ENCODE data around the gene DMRTB1.

The DMRTB1 gene

GRCh38 chr1:53473463-53473862 is 14.3 kb downstream of the DMRTB1 start:
- Histone ChIP-seq H3K27ac (ENCODE audit: low read depth, low read length) (no peak overlapping the region), H3K27me3 (ENCODE audit: control insufficient read depth in 1 of 2, insufficient read depth in 2 of 2, low read length in 2 of 2) (no peaks in the 10 kb centered on the region), H3K36me3 (ENCODE audit: control insufficient read depth in 1 of 2, insufficient read depth in 2 of 2, low read length in 2 of 2) (no peaks in the 10 kb centered on the region), H3K4me1 (ENCODE audit: control insufficient read depth in 1 of 2, insufficient read depth in 2 of 2, low read length in 2 of 2) (no peaks in the 10 kb centered on the region), H3K4me3 (ENCODE audit: low read depth in 1 of 2, low read length in 2 of 2) (no peak overlapping the region), H3K9me3 (ENCODE audit: control insufficient read depth in 1 of 2, low read length in 2 of 2) (no peaks in the 10 kb centered on the region), H3K9ac (ENCODE audit: low read depth in 1 of 2, low read length in 2 of 2) (no peak overlapping the region)

GRCh38 chr1:53475664-53476063 is 16.5 kb downstream of the DMRTB1 start:
- H3K9me3 ChIP-seq (ENCODE audit: control insufficient read depth in 1 of 2, low read length in 2 of 2): no peaks in the 10 kb centered on the region
- no peaks in the 10 kb centered on the region for H3K4me1 ChIP-seq (ENCODE audit: control insufficient read depth in 1 of 2, insufficient read depth in 2 of 2, low read length in 2 of 2)
- no peaks in the 10 kb centered on the region for H3K36me3 ChIP-seq (ENCODE audit: control insufficient read depth in 1 of 2, insufficient read depth in 2 of 2, low read length in 2 of 2)
- H3K27ac ChIP-seq (ENCODE audit: low read depth, low read length): no peak overlapping the region
- no peaks in the 10 kb centered on the region for H3K27me3 ChIP-seq (ENCODE audit: control insufficient read depth in 1 of 2, insufficient read depth in 2 of 2, low read length in 2 of 2)
- no peak overlapping the region for H3K9ac ChIP-seq (ENCODE audit: low read depth in 1 of 2, low read length in 2 of 2)
- no peak overlapping the region for H3K4me3 ChIP-seq (ENCODE audit: low read depth in 1 of 2, low read length in 2 of 2)

GRCh38 chr1:53476579-53476978 is 17.4 kb downstream of the DMRTB1 start:
- no peak overlapping the region for H3K9ac ChIP-seq (ENCODE audit: low read depth in 1 of 2, low read length in 2 of 2)
- no peaks in the 10 kb centered on the region for H3K27me3 ChIP-seq (ENCODE audit: control insufficient read depth in 1 of 2, insufficient read depth in 2 of 2, low read length in 2 of 2)
- no peak overlapping the region for H3K4me3 ChIP-seq (ENCODE audit: low read depth in 1 of 2, low read length in 2 of 2)
- H3K36me3 ChIP-seq (ENCODE audit: control insufficient read depth in 1 of 2, insufficient read depth in 2 of 2, low read length in 2 of 2): no peaks in the 10 kb centered on the region
- H3K4me1 ChIP-seq (ENCODE audit: control insufficient read depth in 1 of 2, insufficient read depth in 2 of 2, low read length in 2 of 2): no peaks in the 10 kb centered on the region
- no peaks in the 10 kb centered on the region for H3K9me3 ChIP-seq (ENCODE audit: control insufficient read depth in 1 of 2, low read length in 2 of 2)
- H3K27ac ChIP-seq (ENCODE audit: low read depth, low read length): no peak overlapping the region

- Histone ChIP-seq H3K36me3 (ENCODE audit: control insufficient read depth in 1 of 2, insufficient read depth in 2 of 2, low read length in 2 of 2) (no peaks in the 10 kb centered on the region), H3K9me3 (ENCODE audit: control insufficient read depth in 1 of 2, low read length in 2 of 2) (no peaks in the 10 kb centered on the region), H3K9ac (ENCODE audit: low read depth in 1 of 2, low read length in 2 of 2) (no peak overlapping the region), H3K4me3 (ENCODE audit: low read depth in 1 of 2, low read length in 2 of 2) (no peak overlapping the region), H3K4me1 (ENCODE audit: control insufficient read depth in 1 of 2, insufficient read depth in 2 of 2, low read length in 2 of 2) (no peaks in the 10 kb centered on the region), H3K27ac (ENCODE audit: low read depth, low read length) (no peak overlapping the region), H3K27me3 (ENCODE audit: control insufficient read depth in 1 of 2, insufficient read depth in 2 of 2, low read length in 2 of 2) (no peaks in the 10 kb centered on the region)
These were observed 18.7 kb downstream of the DMRTB1 start for GRCh38 chr1:53477651-53478501.

- no peak overlapping the region for H3K9ac ChIP-seq (ENCODE audit: low read depth in 1 of 2, low read length in 2 of 2)
- H3K9me3 ChIP-seq (ENCODE audit: control insufficient read depth in 1 of 2, low read length in 2 of 2): no peaks in the 10 kb centered on the region
- no peaks in the 10 kb centered on the region for H3K4me1 ChIP-seq (ENCODE audit: control insufficient read depth in 1 of 2, insufficient read depth in 2 of 2, low read length in 2 of 2)
- no peaks in the 10 kb centered on the region for H3K27me3 ChIP-seq (ENCODE audit: control insufficient read depth in 1 of 2, insufficient read depth in 2 of 2, low read length in 2 of 2)
- H3K36me3 ChIP-seq (ENCODE audit: control insufficient read depth in 1 of 2, insufficient read depth in 2 of 2, low read length in 2 of 2): no peaks in the 10 kb centered on the region
- H3K4me3 ChIP-seq (ENCODE audit: low read depth in 1 of 2, low read length in 2 of 2): no peak overlapping the region
- no peak overlapping the region for H3K27ac ChIP-seq (ENCODE audit: low read depth, low read length)
These were observed 19.3 kb downstream of the DMRTB1 start for GRCh38 chr1:53478502-53478818.

GRCh38 chr1:53480678-53481077 is 21.5 kb downstream of the DMRTB1 start:
- Histone ChIP-seq H3K27ac (ENCODE audit: low read depth, low read length) (no peak overlapping the region), H3K4me1 (ENCODE audit: control insufficient read depth in 1 of 2, insufficient read depth in 2 of 2, low read length in 2 of 2) (no peaks in the 10 kb centered on the region), H3K27me3 (ENCODE audit: control insufficient read depth in 1 of 2, insufficient read depth in 2 of 2, low read length in 2 of 2) (peaks cover 2% of the 10 kb centered on the region in 2 donors), H3K9ac (ENCODE audit: low read depth in 1 of 2, low read length in 2 of 2) (no peak overlapping the region), H3K36me3 (ENCODE audit: control insufficient read depth in 1 of 2, insufficient read depth in 2 of 2, low read length in 2 of 2) (no peaks in the 10 kb centered on the region), H3K4me3 (ENCODE audit: low read depth in 1 of 2, low read length in 2 of 2) (no peak overlapping the region), H3K9me3 (ENCODE audit: control insufficient read depth in 1 of 2, low read length in 2 of 2) (no peaks in the 10 kb centered on the region)

GRCh38 chr1:53481456-53481855 is 22.3 kb downstream of the DMRTB1 start:
- Histone ChIP-seq H3K36me3 (ENCODE audit: control insufficient read depth in 1 of 2, insufficient read depth in 2 of 2, low read length in 2 of 2) (no peaks in the 10 kb centered on the region), H3K9me3 (ENCODE audit: control insufficient read depth in 1 of 2, low read length in 2 of 2) (no peaks in the 10 kb centered on the region), H3K27ac (ENCODE audit: low read depth, low read length) (no peak overlapping the region), H3K4me3 (ENCODE audit: low read depth in 1 of 2, low read length in 2 of 2) (no peak overlapping the region), H3K9ac (ENCODE audit: low read depth in 1 of 2, low read length in 2 of 2) (no peak overlapping the region), H3K27me3 (ENCODE audit: control insufficient read depth in 1 of 2, insufficient read depth in 2 of 2, low read length in 2 of 2) (peaks cover 4 to 7% of the 10 kb centered on the region in 2 donors), H3K4me1 (ENCODE audit: control insufficient read depth in 1 of 2, insufficient read depth in 2 of 2, low read length in 2 of 2) (no peaks in the 10 kb centered on the region)

GRCh38 chr1:53482441-53483153 is 23.4 kb downstream of the DMRTB1 start:
- H3K9ac ChIP-seq (ENCODE audit: low read depth in 1 of 2, low read length in 2 of 2): no peak overlapping the region
- no peaks in the 10 kb centered on the region for H3K4me1 ChIP-seq (ENCODE audit: control insufficient read depth in 1 of 2, insufficient read depth in 2 of 2, low read length in 2 of 2)
- no peak overlapping the region for H3K4me3 ChIP-seq (ENCODE audit: low read depth in 1 of 2, low read length in 2 of 2)
- no peaks in the 10 kb centered on the region for H3K36me3 ChIP-seq (ENCODE audit: control insufficient read depth in 1 of 2, insufficient read depth in 2 of 2, low read length in 2 of 2)
- H3K27me3 ChIP-seq (ENCODE audit: control insufficient read depth in 1 of 2, insufficient read depth in 2 of 2, low read length in 2 of 2): peaks cover 7 to 13% of the 10 kb centered on the region in 2 donors
- H3K27ac ChIP-seq (ENCODE audit: low read depth, low read length): no peak overlapping the region
- H3K9me3 ChIP-seq (ENCODE audit: control insufficient read depth in 1 of 2, low read length in 2 of 2): no peaks in the 10 kb centered on the region

GRCh38 chr1:53483170-53483569 is 24.0 kb downstream of the DMRTB1 start:
- H3K27ac ChIP-seq (ENCODE audit: low read depth, low read length): no peak overlapping the region
- H3K9me3 ChIP-seq (ENCODE audit: control insufficient read depth in 1 of 2, low read length in 2 of 2): no peaks in the 10 kb centered on the region
- H3K27me3 ChIP-seq (ENCODE audit: control insufficient read depth in 1 of 2, insufficient read depth in 2 of 2, low read length in 2 of 2): peaks cover 7 to 14% of the 10 kb centered on the region in 2 donors
- H3K4me3 ChIP-seq (ENCODE audit: low read depth in 1 of 2, low read length in 2 of 2): no peak overlapping the region
- H3K36me3 ChIP-seq (ENCODE audit: control insufficient read depth in 1 of 2, insufficient read depth in 2 of 2, low read length in 2 of 2): no peaks in the 10 kb centered on the region
- H3K9ac ChIP-seq (ENCODE audit: low read depth in 1 of 2, low read length in 2 of 2): no peak overlapping the region
- H3K4me1 ChIP-seq (ENCODE audit: control insufficient read depth in 1 of 2, insufficient read depth in 2 of 2, low read length in 2 of 2): no peaks in the 10 kb centered on the region

GRCh38 chr1:53483656-53484055 is 24.5 kb downstream of the DMRTB1 start:
- Histone ChIP-seq H3K36me3 (ENCODE audit: control insufficient read depth in 1 of 2, insufficient read depth in 2 of 2, low read length in 2 of 2) (no peaks in the 10 kb centered on the region), H3K4me1 (ENCODE audit: control insufficient read depth in 1 of 2, insufficient read depth in 2 of 2, low read length in 2 of 2) (no peaks in the 10 kb centered on the region), H3K27me3 (ENCODE audit: control insufficient read depth in 1 of 2, insufficient read depth in 2 of 2, low read length in 2 of 2) (peaks cover 7 to 14% of the 10 kb centered on the region in 2 donors), H3K9ac (ENCODE audit: low read depth in 1 of 2, low read length in 2 of 2) (no peak overlapping the region), H3K9me3 (ENCODE audit: control insufficient read depth in 1 of 2, low read length in 2 of 2) (no peaks in the 10 kb centered on the region), H3K4me3 (ENCODE audit: low read depth in 1 of 2, low read length in 2 of 2) (no peak overlapping the region), H3K27ac (ENCODE audit: low read depth, low read length) (no peak overlapping the region)
